HCT116 (cell line): Measurements from ENCODE around the gene B3GALNT2.

ENCODE experiments used
- EZH2 ChIP-seq: fragments of 200-600 bp; sonication (generic); IDR thresholded peaks from 2 replicates; pipeline ENCODE4 v1.6.1; 2017; ENCODE audit warnings: antibody characterized with exemption, mixed run types
- FOSL1 ChIP-seq: IDR thresholded peaks from 2 replicates; pipeline ENCODE4 v1.6.1; 2012; ENCODE audit warnings: low read depth
- JUND ChIP-seq: IDR thresholded peaks from 2 replicates; pipeline ENCODE4 v1.6.1; 2012
- POLR2A ChIP-seq: IDR thresholded peaks from 2 replicates; pipeline ENCODE4 v1.7.0; 2011; ENCODE audit warnings: borderline replicate concordance; ENCODE audit not compliant: insufficient read depth, insufficient read length; ENCODE audit errors: extremely low read depth
- SIN3A ChIP-seq: IDR thresholded peaks from 2 replicates; pipeline ENCODE4 v1.6.1; 2012; ENCODE audit warnings: low read depth
- YY1 ChIP-seq: IDR thresholded peaks from 2 replicates; pipeline ENCODE4 v1.6.1; 2011; ENCODE audit warnings: low read length, low read depth, moderate library complexity, mild to moderate bottlenecking; ENCODE audit not compliant: insufficient replicate concordance; ENCODE audit errors: extremely low read depth
- TF ChIP-seq, protein P1 (sequence below), 3 experiments: fragments of 200-600 bp in 1 of 3; sonication (generic) in 1 of 3; IDR thresholded peaks in 2 of 3; conservative IDR thresholded peaks in 1 of 3; 2 replicates each; pipeline ENCODE4 v1.5.1; 2012 to 2017; ENCODE audit warnings: low read depth in 2 of 3, low read length in 2 of 3, antibody characterized with exemption in 1 of 3, borderline replicate concordance in 1 of 3, control low read depth in 1 of 3, mild to moderate bottlenecking in 1 of 3, mixed read lengths in 1 of 3, mixed run types in 1 of 3, moderate library complexity in 1 of 3; ENCODE audit not compliant: insufficient read depth in 1 of 3

DNA sequence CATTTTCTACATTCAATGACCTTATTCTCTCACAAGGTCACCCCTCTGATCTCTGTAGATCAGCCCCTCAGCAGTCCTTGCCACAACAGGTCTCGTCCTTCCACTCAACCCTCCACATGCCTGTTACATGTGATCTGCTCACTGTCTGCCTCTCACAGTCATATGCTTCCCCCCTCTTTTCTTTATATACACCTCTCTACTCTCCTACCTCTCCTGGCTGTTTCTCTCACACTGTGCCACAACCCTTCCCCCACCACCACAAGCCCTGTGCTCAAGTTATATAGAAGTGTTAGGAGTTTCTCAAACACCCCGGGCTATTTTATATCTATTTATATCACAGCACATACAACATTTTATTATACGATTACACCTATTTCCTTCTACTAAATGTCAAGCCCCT is 12.6 kb downstream of the B3GALNT2 start:
- TF ChIP-seq, protein P1, sequence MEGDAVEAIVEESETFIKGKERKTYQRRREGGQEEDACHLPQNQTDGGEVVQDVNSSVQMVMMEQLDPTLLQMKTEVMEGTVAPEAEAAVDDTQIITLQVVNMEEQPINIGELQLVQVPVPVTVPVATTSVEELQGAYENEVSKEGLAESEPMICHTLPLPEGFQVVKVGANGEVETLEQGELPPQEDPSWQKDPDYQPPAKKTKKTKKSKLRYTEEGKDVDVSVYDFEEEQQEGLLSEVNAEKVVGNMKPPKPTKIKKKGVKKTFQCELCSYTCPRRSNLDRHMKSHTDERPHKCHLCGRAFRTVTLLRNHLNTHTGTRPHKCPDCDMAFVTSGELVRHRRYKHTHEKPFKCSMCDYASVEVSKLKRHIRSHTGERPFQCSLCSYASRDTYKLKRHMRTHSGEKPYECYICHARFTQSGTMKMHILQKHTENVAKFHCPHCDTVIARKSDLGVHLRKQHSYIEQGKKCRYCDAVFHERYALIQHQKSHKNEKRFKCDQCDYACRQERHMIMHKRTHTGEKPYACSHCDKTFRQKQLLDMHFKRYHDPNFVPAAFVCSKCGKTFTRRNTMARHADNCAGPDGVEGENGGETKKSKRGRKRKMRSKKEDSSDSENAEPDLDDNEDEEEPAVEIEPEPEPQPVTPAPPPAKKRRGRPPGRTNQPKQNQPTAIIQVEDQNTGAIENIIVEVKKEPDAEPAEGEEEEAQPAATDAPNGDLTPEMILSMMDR (IDR thresholded peaks at IDR 0.05 in 2 of 3, conservative IDR thresholded peaks at IDR 0.05 in 1 of 3; ENCODE audit: borderline replicate concordance in 1 of 3, insufficient read depth in 1 of 3, low read depth in 2 of 3, low read length in 2 of 3), result no peak
- TF ChIP-seq YY1, result no peak
- TF ChIP-seq EZH2, result no peak
- TF ChIP-seq FOSL1, result no peak
- TF ChIP-seq SIN3A, result no peak
- no peak for TF ChIP-seq JUND
- no peak for TF ChIP-seq POLR2A
